ENCODE data around the gene DUSP2.

The DUSP2 gene

DNA sequence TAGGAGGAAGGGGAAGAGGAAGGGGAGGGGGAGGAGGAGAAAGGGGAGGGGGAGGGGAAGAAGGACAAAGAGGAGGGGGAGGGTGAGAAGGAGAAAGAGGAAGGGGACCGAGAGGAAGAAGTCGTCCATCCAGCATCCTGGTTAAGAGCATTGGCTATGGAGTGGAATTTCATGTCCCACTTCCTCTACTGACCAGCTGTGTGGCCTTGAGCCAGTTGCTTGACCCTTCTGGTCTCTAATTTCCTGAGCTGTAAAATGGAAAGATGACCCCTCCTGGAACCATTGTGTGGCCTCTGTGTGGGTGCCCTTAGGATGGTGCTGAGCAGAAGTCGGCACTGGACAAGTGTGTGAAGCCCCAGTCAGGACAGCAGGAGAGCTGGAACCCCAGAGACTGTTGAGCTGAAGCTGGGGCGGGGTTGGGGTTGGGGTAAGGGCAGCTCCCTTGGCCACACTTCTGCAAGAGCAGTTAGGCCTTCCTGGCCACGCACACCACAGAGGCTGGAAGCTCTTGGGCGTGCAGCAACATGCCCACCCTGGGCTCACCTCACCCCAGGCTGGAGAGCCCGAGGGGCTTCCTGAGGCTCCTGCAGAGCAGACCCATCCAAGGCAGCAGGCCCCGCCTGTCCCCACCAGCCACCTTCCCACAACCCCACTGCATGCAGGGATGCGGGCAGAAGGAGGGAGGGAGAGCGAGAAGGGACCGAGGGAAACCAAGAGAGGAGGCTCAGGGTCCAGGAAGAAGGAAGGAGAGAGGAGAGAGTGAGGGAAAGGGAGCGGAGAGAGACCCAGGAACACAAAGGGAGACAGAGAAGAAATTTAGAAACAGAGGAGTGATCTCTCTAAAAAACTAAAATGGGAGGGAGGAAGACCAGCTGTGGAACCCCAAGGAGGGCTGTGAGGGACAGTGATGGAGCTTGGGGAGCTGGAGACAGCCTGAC, 45.1 kb downstream of the DUSP2 start:
- DNase-seq: peak in 1 of 2 experiments; percentile 14

DNA sequence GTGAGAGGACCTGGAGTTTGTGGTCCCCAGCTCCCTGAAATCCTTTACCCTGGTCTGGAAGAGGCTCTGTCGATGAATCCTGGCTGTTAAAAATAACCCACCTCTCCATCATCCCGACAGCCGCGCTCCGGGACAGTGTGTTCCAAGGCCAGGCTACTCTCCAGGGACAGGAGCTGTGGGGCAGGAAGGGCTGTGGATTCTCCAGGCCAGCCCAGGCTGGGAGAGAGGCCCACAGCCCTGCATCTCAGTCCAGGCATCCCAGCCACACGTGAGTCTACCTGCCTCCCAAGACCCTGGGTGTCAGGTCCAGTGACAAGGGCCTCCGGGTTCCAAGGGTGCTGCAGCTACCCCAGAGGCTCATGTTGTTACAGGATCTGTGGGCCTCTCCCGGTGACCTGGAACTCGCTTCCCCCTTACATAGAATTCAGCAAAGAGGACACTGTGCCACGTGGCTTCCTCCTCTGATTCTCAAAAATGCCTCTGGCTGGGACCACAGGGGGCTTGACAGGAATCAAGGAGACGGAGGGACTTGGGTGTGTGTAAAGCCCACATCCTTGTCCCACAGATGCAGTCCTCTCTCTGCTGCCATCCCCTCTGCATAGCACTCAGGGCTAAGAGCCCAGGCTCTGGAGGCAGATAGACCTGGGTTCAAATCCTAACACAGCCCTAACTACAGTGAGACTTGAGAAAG, 46.2 kb downstream of the DUSP2 start:
- no peak for DNase-seq

DNA sequence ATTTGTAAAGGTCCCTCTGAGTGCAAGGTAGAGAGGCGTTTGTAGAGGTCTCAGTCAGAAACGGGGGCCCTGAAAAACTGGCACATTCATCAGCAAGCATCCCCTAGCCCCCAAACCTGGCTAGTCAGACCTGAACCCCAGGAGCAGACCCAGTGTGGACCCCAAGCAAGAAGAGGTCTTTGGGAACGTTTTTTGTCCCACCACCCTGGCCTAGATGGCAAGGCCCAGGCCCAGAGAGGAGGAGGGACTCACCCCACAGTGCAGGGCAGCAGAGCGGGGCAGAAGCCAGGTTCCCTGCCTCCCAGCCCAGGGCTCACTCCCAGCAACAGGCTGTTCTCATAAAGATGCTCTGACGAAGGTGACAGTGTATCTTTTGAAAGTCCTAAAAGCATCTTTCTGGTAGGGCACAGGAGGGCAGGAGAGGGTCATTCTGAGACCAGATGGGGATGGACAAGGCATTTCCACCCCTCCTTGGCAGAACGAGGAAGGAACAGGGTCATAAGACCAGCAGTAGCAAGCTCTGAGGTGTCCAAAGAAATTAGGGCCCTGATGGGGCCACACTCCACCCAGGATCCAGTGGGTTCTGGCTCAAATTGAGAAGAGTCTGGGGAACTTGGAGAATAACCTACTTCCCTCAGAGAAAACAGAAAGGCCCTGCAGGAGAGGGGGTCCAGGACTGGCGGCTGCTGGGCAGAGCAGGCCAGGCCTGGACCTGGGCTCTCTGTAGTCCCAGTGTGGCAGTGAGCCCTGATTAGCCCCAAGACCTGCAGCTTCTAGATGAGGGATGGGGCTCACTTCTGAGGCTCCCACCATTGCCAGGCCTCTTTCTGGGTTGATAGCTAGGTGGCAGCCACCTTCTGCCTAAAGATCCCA, 47.1 kb downstream of the DUSP2 start:
- DNase-seq: no peak

DNA sequence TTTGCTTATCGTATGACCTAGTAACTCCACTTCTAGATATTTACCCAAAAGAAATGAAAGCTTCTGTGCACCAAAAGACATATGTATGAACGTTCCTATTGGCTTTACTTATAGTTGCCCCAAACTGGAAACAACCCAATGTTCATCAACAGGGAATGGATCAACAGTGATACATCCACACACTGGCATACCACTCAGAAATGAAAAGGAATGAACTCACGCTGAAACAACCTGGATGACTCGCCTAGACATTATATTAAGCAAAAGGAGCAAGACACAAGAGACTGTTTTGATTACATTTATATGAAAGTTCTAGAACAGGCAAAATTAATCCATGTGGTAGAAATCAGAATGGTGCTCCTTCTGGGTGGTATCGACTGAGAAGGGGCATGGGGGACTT, 47.8 kb downstream of the DUSP2 start:
- DNase-seq: no peak

DNA sequence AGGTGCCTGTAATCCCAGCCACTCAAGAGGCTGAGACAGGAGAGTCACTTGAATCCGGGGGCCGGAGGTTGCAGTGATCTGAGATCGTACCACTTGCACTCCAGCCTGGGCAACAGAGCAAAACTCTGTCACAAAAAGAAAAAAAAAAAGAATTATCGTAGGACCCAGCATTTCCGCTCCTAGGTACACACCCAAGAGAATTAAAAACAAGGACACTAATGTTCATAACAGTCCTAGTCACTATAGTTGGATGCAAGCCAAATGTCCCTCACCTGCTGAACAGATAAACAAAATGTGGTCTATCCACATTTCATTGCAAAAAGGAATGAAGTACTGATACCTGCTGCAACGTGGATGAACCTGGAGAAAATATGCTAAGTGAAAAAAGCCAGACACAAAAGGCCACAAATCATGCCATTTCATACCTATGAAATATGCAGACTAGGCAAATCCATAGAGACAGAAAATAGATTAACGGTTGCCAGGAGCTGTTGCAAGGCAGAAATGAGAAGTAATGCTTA, 50.1 kb downstream of the DUSP2 start:
- DNase-seq: peak in 1 of 2 experiments; percentile 15

DNA sequence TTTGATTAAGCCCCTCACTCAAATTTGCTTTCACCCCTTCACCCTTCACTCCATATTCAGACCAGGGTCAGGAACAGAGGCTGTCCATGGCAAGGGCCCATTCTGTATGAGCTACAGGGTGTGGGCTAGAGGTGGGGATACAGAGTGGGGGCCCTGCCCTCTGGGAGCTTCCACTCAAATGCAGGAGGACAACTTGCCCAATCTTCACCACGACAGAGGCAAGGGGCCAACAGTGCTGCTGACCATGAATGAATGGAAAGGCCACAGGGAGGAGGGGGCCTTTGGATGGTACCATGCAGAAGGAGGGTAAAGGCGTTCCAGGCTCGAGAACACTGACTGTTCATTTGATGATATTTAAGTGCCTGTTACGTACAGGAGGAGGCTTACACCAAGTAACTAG, 51.7 kb downstream of the DUSP2 start:
- no peak for DNase-seq

All from NCI-H526 (cell line).